Activated CD8-positive, alpha-beta memory T cell treated with anti-CD3 and anti-CD28 coated beads for 48 hours (primary cell): ENCODE results near the gene AKR7A2.
"Not testable (repeated sequence)": the region's sequence is repeated elsewhere in the genome, so short reads cannot be mapped to it uniquely, and the experiment has no call there.

Experiments used
- DNase-seq, 3 experiments: peaks; one replicate each; pipeline ENCODE4 v3.0.0-alpha.2; 2020; ENCODE audit warnings: low read depth in 2 of 3, low spot score in 2 of 3

The AKR7A2 gene

DNA sequence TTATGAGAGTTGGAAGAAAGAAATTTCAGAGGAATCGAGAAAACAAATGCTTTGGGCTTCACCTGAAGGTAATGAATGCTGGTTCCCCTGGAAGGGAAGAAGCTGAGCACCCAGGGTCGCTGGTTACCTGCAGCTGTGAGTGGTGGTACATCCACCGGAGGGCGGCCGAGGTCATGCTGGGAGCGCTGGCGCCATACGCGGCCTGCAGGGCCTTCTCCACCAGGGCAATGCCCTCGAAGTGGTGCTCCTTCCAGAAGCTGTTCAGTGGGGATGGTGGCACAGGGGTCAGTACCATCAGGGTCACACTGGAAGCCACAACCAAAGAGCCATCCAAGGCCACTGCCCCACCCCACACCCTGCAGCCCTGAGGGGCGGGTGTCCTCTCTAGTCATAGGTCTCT, 43.5 kb downstream of the AKR7A2 start:
- no peak for DNase-seq

DNA sequence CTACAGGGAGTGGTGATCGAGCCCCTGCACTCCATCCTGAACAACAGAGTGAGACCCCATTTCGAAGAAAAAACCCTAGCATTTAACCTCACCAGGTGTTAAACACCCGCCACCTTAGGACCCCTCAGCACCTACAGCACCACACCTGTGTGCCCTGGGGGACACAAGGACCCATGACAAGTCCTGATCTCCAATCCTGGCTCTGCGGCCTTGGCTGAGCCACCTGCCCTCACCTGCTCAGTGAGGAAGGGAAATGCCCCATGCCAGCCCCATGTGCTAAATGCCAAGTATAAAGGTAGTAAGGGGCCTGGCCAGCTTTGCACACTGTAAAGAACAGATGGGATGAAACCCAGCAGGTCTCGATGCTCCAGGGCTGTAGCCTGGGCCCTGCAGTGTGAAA, 49.2 kb downstream of the AKR7A2 start:
- DNase-seq: no peak

DNA sequence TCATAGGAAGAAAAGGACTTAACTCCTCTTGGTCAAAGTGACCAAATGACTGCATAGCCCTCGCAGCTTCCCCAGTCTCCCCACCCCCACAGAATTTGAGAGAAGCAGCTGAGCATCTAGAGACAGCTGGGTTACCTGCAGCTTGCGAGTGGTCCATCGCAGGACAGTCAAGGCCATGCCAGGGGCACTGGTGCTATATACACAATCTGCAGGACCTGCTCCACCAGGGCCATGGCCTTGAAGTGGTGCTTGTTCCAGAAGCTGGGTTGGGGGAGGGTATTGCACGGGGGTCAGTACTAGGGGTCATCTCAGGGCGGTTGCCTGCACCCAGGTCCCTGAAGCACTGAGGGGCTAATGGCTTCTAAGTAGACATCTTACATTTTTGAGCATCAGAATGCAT, 49.9 kb downstream of the AKR7A2 start:
- DNase-seq: no peak

DNA sequence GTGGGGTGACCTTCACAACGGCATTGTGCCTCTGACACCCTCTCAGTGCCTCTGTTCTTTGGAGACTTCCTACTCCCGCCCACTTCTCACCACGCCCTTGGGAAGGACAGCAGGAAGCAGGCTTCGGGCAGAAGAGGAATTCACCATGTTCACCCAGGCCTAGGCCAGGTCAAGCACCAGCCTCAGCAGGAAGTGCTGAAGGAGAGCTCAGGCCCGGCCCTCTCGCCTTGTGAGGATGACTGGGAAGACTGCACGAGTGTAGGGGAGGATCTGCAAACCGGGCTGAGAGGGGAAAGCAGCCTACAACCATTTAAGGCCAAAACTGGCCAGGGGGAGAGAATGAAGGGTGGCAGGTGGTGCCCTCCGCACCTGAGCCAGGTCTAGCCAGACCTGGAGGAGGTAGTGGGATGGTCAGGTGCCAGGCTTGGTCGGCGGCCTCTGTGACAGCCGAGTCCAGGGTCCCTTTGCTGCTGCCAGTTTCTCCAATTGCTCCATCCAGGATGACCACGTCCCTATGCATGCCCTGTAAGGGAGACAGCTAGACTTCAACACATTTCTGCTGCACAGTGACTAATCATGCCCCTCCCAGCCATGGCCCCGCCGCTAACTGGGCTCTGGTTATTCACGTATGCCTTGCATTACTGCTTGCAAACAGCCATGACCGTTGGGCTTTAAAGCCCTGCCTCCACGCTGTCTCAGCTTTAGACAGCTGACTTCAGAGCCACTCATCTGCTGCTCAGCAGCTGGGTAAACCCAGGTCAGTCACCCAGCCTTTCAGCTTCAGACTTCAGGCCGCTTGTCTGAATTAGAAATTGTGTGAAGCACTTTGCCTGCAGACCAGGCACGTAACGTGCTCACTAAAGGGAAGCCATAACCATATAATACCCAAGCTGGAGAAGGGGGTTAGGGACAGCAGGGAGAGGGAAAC, 51.5 kb downstream of the AKR7A2 start:
- no peak for DNase-seq

DNA sequence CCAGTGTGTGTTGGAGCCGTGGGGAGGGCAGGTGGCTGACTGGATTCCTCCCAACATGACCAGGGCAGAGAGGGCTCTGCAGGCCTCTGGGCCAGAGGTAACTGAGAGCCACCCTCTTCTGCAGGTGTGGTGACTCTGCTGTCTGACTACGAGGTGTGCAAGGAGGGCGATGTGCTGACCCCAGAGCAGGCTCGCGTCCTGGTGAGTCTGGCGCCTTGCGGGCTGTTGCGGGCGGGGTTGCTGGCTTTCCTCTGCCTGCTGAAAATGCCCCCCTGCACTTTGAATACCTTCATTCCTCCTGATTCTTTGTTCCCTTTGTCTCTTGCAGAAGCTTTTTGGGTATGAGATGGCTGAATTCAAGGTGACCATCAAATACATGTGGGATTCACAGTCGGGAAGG, 53.6 kb downstream of the AKR7A2 start:
- no peak for DNase-seq

DNA sequence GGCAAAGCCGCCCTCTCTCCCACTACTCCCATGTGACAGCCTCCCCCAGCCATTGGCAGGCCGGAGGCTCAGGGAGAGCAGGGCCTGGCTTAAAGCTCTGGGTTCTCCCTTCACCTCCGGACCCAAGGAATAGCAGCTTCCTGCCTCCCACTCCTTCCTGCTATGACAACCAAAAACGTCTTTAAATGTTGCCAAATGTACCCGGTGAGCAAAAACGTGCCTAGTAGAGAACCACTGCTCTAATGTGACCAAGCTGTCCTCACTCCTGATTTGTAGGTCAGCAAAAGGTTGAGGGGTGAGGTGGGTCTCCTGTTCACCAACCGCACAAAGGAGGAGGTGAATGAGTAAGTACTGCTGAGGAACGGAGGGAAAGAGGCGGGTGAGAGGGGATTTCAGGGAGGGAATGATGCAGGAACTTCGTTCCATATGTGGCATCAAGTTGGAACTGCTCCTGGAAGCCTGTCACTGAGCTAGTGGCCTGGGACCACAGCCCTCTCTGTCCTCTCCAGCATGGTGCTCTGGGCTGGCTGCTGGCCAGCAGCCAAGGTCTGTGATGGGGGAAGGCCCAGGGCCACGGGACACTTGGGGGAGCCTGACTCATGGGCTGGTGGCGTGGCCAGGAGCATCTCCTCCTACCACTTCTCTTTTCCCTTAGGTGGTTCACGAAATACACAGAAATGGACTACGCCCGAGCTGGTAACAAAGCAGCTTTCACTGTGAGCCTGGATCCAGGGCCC, 54.6 kb downstream of the AKR7A2 start:
- no peak for DNase-seq

DNA sequence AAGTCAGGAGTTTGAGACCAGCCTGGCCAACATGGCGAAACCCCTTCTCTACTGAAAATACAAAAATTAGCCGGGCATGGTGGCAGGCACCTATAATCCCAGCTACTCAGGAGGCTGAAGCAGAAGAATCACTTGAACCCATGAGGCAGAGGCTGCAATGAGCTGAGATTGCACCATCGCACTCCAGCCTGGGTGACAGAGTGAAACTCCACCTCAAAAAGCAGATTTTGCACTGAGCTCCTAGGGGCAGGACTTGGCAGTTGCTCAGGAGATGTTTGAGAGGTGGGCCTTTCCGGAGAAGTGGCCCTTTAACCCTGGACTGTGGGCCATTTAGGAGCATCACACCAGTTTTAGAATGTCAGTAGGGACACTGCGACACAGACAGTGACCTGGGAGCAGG, 55.6 kb downstream of the AKR7A2 start:
- not testable (repeated sequence) for DNase-seq

DNA sequence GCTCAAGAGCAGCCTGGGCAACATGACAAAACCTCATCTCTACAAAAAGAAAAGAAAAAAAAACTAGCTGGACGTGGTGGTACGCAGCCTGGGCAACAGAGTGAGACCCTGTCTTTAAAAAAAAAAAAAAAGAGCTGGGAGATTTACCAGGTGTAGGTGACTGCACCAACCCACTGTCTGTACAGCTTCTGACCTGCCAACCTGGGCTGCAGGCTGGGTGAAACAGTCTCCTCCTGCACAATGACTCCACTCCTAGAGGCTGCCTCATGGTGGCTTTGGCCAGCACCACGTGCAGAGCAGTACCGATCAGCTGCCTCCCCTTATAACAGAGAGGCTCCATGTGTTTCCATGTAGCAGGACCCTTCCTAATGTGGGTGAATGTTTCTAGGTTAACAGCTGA, 56.7 kb downstream of the AKR7A2 start:
- no peak for DNase-seq

DNA sequence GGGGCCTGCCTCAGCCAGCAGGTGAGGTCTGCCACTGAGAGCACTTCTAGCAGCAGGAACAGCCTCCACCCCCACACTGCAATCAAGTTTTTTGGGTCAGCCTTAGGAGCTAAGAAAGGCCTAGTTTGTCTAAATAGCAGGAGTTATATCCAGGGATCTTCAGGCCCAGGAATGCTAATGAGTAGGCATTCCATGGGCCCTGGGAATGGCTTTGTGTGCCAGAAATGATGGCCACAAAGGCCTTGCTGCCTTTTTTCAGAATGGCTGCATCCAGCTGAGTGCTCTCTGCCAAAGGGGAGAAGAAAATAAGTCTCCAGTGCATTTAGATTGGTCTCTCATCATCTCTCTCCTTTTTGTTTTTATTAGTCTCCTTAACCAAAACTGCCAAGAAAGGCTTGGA, 57.5 kb downstream of the AKR7A2 start:
- DNase-seq: no peak
